MM.1S (cell line): ENCODE results near the gene HRG.

Experiments used
- EZH2 ChIP-seq: fragments of 300-600 bp; sonication (generic); optimal IDR thresholded peaks from 2 replicates; pipeline ENCODE3; 2017; ENCODE audit warnings: low read depth, mild to moderate bottlenecking, antibody characterized with exemption, low read length, mixed read lengths
- EZH2phosphoT487 ChIP-seq: fragments of 300-600 bp; sonication (generic); IDR thresholded peaks from 2 replicates; pipeline ENCODE4 v1.6.1; 2018; ENCODE audit warnings: antibody characterized with exemption, low read length
- TF ChIP-seq, protein P1 (sequence below): fragments of 300-600 bp; sonication (generic); IDR thresholded peaks from 2 replicates; pipeline ENCODE4 v1.5.1; 2016; ENCODE audit warnings: antibody characterized with exemption, low read length, mixed read lengths

DNA sequence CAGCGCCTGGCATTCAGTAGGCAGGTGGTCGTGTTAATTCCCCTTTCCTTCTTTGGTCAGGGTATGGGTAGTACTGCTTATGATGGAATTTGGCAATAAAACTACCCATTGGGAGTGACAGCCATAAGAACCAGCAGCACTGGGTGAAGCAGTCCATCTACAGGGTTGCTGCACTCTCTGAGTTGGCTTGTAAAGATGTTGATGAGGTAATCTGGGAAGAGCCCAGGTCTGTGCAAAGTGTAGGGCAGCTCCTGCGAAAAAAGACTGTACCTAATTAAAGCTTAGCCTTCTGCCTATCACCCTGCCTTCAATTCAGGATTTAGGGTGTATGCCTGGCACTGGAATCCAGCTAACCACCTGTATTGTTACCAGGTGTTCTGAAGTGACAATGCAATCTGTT, 30.3 kb upstream of the HRG start:
- TF ChIP-seq, protein P1, sequence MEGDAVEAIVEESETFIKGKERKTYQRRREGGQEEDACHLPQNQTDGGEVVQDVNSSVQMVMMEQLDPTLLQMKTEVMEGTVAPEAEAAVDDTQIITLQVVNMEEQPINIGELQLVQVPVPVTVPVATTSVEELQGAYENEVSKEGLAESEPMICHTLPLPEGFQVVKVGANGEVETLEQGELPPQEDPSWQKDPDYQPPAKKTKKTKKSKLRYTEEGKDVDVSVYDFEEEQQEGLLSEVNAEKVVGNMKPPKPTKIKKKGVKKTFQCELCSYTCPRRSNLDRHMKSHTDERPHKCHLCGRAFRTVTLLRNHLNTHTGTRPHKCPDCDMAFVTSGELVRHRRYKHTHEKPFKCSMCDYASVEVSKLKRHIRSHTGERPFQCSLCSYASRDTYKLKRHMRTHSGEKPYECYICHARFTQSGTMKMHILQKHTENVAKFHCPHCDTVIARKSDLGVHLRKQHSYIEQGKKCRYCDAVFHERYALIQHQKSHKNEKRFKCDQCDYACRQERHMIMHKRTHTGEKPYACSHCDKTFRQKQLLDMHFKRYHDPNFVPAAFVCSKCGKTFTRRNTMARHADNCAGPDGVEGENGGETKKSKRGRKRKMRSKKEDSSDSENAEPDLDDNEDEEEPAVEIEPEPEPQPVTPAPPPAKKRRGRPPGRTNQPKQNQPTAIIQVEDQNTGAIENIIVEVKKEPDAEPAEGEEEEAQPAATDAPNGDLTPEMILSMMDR, result no peak
- no peak for TF ChIP-seq EZH2phosphoT487
- no peak for TF ChIP-seq EZH2
